Purkinje cell (primary cell): ENCODE measurements around the gene INKA1. TPM values are rescaled to one million over a fixed set of nuclear protein-coding genes. Genes with fewer than 3 reads are reported as not detected.

Experiments used
- polyA plus RNA-seq: library from polyadenylated mRNA; unstranded; fragments of >200 nt; fragmentation: Nextera tagmentation; gene quantifications from 2 replicates; pipeline ENCODE4 v1.2.1, GENCODE V29; 2014

The INKA1 gene
- polyA plus RNA-seq: not detected in 2 replicates

DNA sequence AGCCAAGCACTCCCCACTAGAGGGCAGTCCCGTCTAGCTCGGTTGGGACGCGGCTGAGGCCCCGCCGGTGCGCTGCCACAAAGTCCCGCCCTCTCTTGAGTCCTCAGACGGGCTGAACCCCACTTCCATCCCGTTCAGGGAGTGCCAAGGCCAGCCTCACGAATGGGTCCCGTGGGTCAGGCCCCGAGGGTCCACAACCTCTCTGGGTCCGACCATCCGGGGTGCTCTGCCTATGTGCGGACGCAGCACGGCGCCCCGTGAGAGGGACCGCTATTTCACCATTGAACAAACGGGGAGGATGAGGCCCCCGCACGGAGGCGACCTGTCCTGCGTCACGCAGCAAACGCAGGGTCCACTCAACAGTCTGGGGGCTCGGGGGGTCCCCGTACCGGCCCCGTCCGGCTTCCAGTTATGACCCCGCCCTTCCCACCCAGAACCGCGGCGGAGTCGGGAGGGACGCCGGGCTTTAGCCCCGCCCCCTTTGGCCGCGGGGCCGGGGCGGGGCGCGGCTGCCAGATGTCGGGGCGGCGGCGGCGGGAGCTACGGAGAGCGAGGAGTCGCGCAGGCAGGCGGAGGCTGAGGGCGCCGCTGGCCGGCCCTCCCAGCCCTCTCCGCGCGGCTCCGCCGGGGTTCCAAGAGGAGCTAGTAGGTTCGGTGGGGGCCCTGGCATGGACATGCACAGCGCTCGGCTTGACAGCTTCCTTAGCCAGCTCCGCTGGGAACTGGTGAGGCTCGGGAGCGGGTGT is at the start of gene INKA1:
INKA1 (plus strand) TSS at position 543 of the 746 bp plus-strand sequence; CDS start at position 675, 132 bp downstream.

DNA sequence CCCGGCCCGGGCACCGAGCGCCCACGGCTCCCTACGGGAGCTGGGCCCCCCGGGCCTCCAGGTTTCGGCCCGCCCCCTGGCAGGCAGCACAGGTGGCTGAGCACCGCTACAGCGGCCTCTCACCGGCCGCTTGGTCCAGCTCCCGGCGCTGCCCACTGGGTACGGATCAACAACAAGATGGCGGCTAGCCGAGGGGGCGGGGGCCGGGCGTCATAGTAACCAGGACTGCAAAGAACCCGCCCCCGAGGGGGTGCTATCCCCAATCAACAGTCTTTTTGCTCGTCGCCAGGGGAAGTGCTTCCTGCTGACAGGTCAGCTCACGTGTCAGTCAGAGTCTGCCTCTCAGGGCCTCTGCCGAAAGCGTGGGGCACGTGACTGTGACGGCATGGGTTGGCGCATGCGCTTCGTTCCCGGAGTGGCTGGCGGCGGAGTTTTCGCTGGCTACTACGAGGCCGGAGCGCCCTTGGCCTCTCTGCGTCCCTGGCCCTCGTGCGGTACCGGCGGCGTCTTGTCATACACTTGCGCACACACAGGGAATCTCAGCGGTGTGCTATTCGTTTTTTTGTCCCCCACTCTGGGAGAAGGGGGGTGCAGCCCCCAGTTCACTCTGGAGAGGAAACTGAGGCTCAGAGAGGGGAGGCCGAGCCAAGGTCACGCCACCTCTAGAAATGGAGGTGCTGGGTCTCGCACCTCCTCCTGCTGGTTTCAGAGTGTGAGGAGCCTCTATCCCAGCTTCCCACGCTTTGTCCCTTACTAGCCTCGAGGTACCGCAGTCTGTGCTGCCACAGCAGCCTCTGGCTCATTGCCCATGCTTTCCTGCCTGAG is 16.5 kb upstream of the INKA1 start, which contains the start of gene IP6K1:
IP6K1 (minus strand) TSS at position 186 of the 825 bp plus-strand sequence. CDS start 38,502 bp downstream, outside the sequence.

GRCh38 chr3:49799761-49800160 is 3.3 kb upstream of the INKA1 start, which contains the start of gene CDHR4:
TSS of gene CDHR4 (minus strand) at chr3:49799873. CDS start at chr3:49799812, 61 bp downstream.

GRCh38 chr3:49813497-49814174 is 10.6 kb downstream of the INKA1 start, which contains the start of gene UBA7:
TSS of gene UBA7 (minus strand) at chr3:49813953. CDS start at chr3:49813787, 166 bp downstream.

Other genes with a start within 250 kb of the INKA1 start
- 1.5 and 4.4 TPM in 2 replicates for gene BSN, start 248.8 kb upstream of the INKA1 start, polyA plus RNA-seq
- 78.1 and 87.5 TPM in 2 replicates for gene APEH, start 128.9 kb upstream of the INKA1 start, polyA plus RNA-seq
- 0.52 and 1.3 TPM in 2 replicates for gene MST1, start 113.8 kb upstream of the INKA1 start, polyA plus RNA-seq
- gene RNF123, start 113.7 kb upstream of the INKA1 start, polyA plus RNA-seq: 23.9 and 24.0 TPM in 2 replicates
- gene AMIGO3, start 83.6 kb upstream of the INKA1 start, polyA plus RNA-seq: not detected in 2 replicates
- 3.7 and 6.0 TPM in 2 replicates for gene GMPPB, start 79.3 kb upstream of the INKA1 start, polyA plus RNA-seq
- gene IP6K1, start 16.7 kb upstream of the INKA1 start, polyA plus RNA-seq: 2.9 and 3.6 TPM in 2 replicates
- not detected in 2 replicates for gene CDHR4, start 3.4 kb upstream of the INKA1 start, polyA plus RNA-seq
- gene UBA7, start 10.7 kb downstream of the INKA1 start, polyA plus RNA-seq: 0.52 TPM in 1 of 2 replicates, not detected in the other
- 0.78 and 4.3 TPM in 2 replicates for gene TRAIP, start 53.3 kb downstream of the INKA1 start, polyA plus RNA-seq
- 0.11 and 22.0 TPM in 2 replicates for gene CAMKV, start 66.6 kb downstream of the INKA1 start, polyA plus RNA-seq
- not detected in 2 replicates for gene MST1R, start 100.6 kb downstream of the INKA1 start, polyA plus RNA-seq
- 4.6 and 6.7 TPM in 2 replicates for gene MON1A, start 126.5 kb downstream of the INKA1 start, polyA plus RNA-seq
- 22.6 and 31.8 TPM in 2 replicates for gene RBM6, start 136.9 kb downstream of the INKA1 start, polyA plus RNA-seq